GM18909 (cell line): ENCODE data around the gene ISM1.

Experiments used
- ATAC-seq: cut with Tn5 transposase; IDR thresholded peaks from one replicate; pipeline ENCODE4 v1.9.1; 2021; ENCODE audit warnings: mild to moderate bottlenecking; ENCODE audit not compliant: unreplicated experiment, poor library complexity

ISM1 gene

GRCh38 chr20:13277663-13278295 lies 56.7 kb downstream of the ISM1 start:
- no peak for ATAC-seq

GRCh38 chr20:13278812-13279570 lies 57.9 kb downstream of the ISM1 start:
- ATAC-seq = no peak

- ATAC-seq = no peak
These were observed 59.7 kb downstream of the ISM1 start for GRCh38 chr20:13280609-13281324.

GRCh38 chr20:13283869-13284829 lies 63.1 kb downstream of the ISM1 start:
- ATAC-seq = no peak

GRCh38 chr20:13284830-13285229 lies 63.8 kb downstream of the ISM1 start:
- ATAC-seq = no peak

GRCh38 chr20:13285408-13285807 lies 64.3 kb downstream of the ISM1 start:
- no peak for ATAC-seq

GRCh38 chr20:13286052-13286451 lies 65.0 kb downstream of the ISM1 start:
- no peak for ATAC-seq

GRCh38 chr20:13286607-13287006 lies 65.5 kb downstream of the ISM1 start:
- no peak for ATAC-seq

GRCh38 chr20:13288357-13288756 lies 67.3 kb downstream of the ISM1 start:
- no peak for ATAC-seq

GRCh38 chr20:13289031-13289430 lies 68.0 kb downstream of the ISM1 start:
- no peak for ATAC-seq

GRCh38 chr20:13290724-13291123 lies 69.7 kb downstream of the ISM1 start:
- ATAC-seq = no peak

- no peak for ATAC-seq
These were observed 70.1 kb downstream of the ISM1 start for GRCh38 chr20:13291157-13291556.

GRCh38 chr20:13292201-13292885 lies 71.3 kb downstream of the ISM1 start:
- ATAC-seq = no peak

- no peak for ATAC-seq
These were observed 73.4 kb downstream of the ISM1 start for GRCh38 chr20:13294522-13294921.

GRCh38 chr20:13295637-13296036 lies 74.6 kb downstream of the ISM1 start:
- ATAC-seq = no peak

- ATAC-seq = no peak
These were observed 75.0 kb downstream of the ISM1 start for GRCh38 chr20:13296070-13296469.

- no peak for ATAC-seq
These were observed 76.2 kb downstream of the ISM1 start for GRCh38 chr20:13297147-13297899.

GRCh38 chr20:13298692-13299373 lies 77.8 kb downstream of the ISM1 start:
- no peak for ATAC-seq
